SK-N-SH (cell line): ENCODE data around the gene TEX52. TPM values are rescaled to one million over a fixed set of nuclear protein-coding genes. Genes with fewer than 3 reads are reported as not detected.

Source experiments
- CTCF ChIA-PET: fragments of 300-600, 350-600 bp; formaldehyde crosslinking; extraction: SDS; loops from one replicate; lab custom pipeline; 2021; lab: Yijun Ruan, JAX
- POLR2A ChIA-PET: fragments of 350-600 bp; sonication (Branson Sonifier 250); formaldehyde crosslinking; extraction: SDS; loops from one replicate; lab custom pipeline; 2020; ENCODE audit warnings: antibody characterized with exemption, inconsistent platforms; lab: Yijun Ruan, JAX
- DNase-seq: peaks from one replicate; pipeline ENCODE4 v3.0.0; 2012
- H2AFZ ChIP-seq: fragments of 200-600 bp; sonication (generic); 2 replicates; pipeline ENCODE4 v1.8.1; 2016; ENCODE audit warnings: antibody characterized with exemption, mild to moderate bottlenecking, low read depth
- H3F3A ChIP-seq: fragments of 200-600 bp; sonication (generic); replicated peaks from 2 replicates; pipeline ENCODE3; 2016; ENCODE audit warnings: antibody characterized with exemption, mild to moderate bottlenecking; ENCODE audit not compliant: insufficient read depth
- H3K27ac ChIP-seq, 2 experiments: fragments of 200-500 bp in 1 of 2; fragments of 200-600 bp in 1 of 2; sonication (Bioruptor generic) in 1 of 2; sonication (generic), shearing (Covaris generic) in 1 of 2; 2 replicates each; pipeline versions ENCODE4 v1.5.1 to v1.6.1; 2014 to 2016; ENCODE audit warnings: low read depth in 2 of 2, inconsistent platforms in 1 of 2, low read length in 1 of 2, mild to moderate bottlenecking in 1 of 2, mixed read lengths in 1 of 2
- H3K27me3 ChIP-seq: fragments of 200-600 bp; sonication (generic), shearing (Covaris generic); 2 replicates; pipeline ENCODE4 v1.6.1; 2016; ENCODE audit warnings: mixed run types; ENCODE audit not compliant: insufficient read depth
- H3K36me3 ChIP-seq, 2 experiments: fragments of 200-500 bp in 1 of 2; fragments of 200-600 bp in 1 of 2; sonication (Bioruptor generic) in 1 of 2; sonication (generic) in 1 of 2; replicated peaks in 1 of 2; 2 replicates each; pipeline versions ENCODE3 to v1.5.1; 2014 to 2016; ENCODE audit warnings: low read length in 1 of 2, mild to moderate bottlenecking in 1 of 2; ENCODE audit not compliant: insufficient read depth in 2 of 2, control insufficient read depth in 1 of 2
- H3K4me1 ChIP-seq, 2 experiments: fragments of 200-500 bp in 1 of 2; fragments of 200-600 bp in 1 of 2; sonication (Bioruptor generic) in 1 of 2; sonication (generic), shearing (Covaris generic) in 1 of 2; 2 replicates each; pipeline versions ENCODE4 v1.5.1 to v1.6.1; 2014 to 2016; ENCODE audit warnings: low read depth in 1 of 2, low read length in 1 of 2, mixed run types in 1 of 2; ENCODE audit not compliant: insufficient read depth in 2 of 2, control insufficient read depth in 1 of 2
- H3K4me2 ChIP-seq: fragments of 200-600 bp; sonication (generic), shearing (Covaris generic); 2 replicates; pipeline ENCODE4 v1.6.1; 2017; ENCODE audit warnings: mixed run types
- H3K4me3 ChIP-seq, 2 experiments: fragments of 200-500 bp in 1 of 2; fragments of 200-600 bp in 1 of 2; sonication (Bioruptor generic) in 1 of 2; sonication (generic), shearing (Covaris generic) in 1 of 2; 2 replicates each; pipeline versions ENCODE4 v1.5.1 to v1.8.1; 2014 to 2016; ENCODE audit warnings: low read depth in 2 of 2, inconsistent platforms in 1 of 2, low read length in 1 of 2, mild to moderate bottlenecking in 1 of 2, mixed read lengths in 1 of 2, moderate library complexity in 1 of 2
- H3K79me2 ChIP-seq: fragments of 200-600 bp; sonication (generic); 2 replicates; pipeline ENCODE4 v1.8.1; 2017; ENCODE audit warnings: mild to moderate bottlenecking; ENCODE audit not compliant: insufficient read depth
- H3K9ac ChIP-seq: fragments of 200-600 bp; sonication (generic); 2 replicates; pipeline ENCODE4 v1.6.1; 2017; ENCODE audit warnings: mixed run types
- H3K9me2 ChIP-seq: fragments of 200-600 bp; sonication (generic); 2 replicates; pipeline ENCODE4 v1.6.1; 2017; ENCODE audit warnings: mixed run types
- H3K9me3 ChIP-seq: fragments of 200-600 bp; sonication (generic); 2 replicates; pipeline ENCODE4 v1.6.1; 2017; ENCODE audit warnings: mixed run types, mild to moderate bottlenecking, moderate library complexity
- H4K20me1 ChIP-seq: fragments of 200-600 bp; sonication (generic); 2 replicates; pipeline ENCODE4 v1.6.1; 2017; ENCODE audit warnings: mild to moderate bottlenecking, mixed run types; ENCODE audit not compliant: insufficient read depth
- CTCF ChIP-seq: fragments of 200-600 bp; sonication (generic); IDR thresholded peaks from 2 replicates; pipeline ENCODE4 v1.6.1; 2017; ENCODE audit warnings: antibody characterized with exemption, mild to moderate bottlenecking, moderate library complexity
- ELF1 ChIP-seq: IDR thresholded peaks from 2 replicates; pipeline ENCODE4 v1.4.0; 2012
- EP300 ChIP-seq, 2 experiments: IDR thresholded peaks; 2 replicates each; pipeline versions ENCODE4 v1.4.0 to v1.6.1; 2012; ENCODE audit warnings: borderline replicate concordance in 1 of 2, low read depth in 1 of 2, low read length in 1 of 2
- FOSL2 ChIP-seq: IDR thresholded peaks from 2 replicates; pipeline ENCODE4 v1.4.0; 2012; ENCODE audit warnings: low read depth, mild to moderate bottlenecking, moderate library complexity, borderline replicate concordance
- FOXJ3 ChIP-seq: sonication (generic); formaldehyde crosslinking; IDR thresholded peaks from 2 replicates; pipeline ENCODE4 v1.5.1; 2020; ENCODE audit warnings: mild to moderate bottlenecking, missing genetic modification reagents
- FOXM1 ChIP-seq: IDR thresholded peaks from 2 replicates; pipeline ENCODE4 v1.4.0; 2012; ENCODE audit warnings: low read depth, mild to moderate bottlenecking
- GATA2 ChIP-seq: sonication (generic); formaldehyde crosslinking; IDR thresholded peaks from 2 replicates; pipeline ENCODE4 v1.5.0; 2020; ENCODE audit warnings: mild to moderate bottlenecking, missing genetic modification reagents
- IRF3 ChIP-seq: fragments of 150-350 bp; IDR thresholded peaks from 2 replicates; pipeline ENCODE4 v1.6.1; 2016; ENCODE audit warnings: mild to moderate bottlenecking, low read depth, low read length
- MEF2A ChIP-seq: IDR thresholded peaks from 2 replicates; pipeline ENCODE4 v1.4.0; 2012; ENCODE audit warnings: low read depth, borderline replicate concordance
- PBX3 ChIP-seq: IDR thresholded peaks from 2 replicates; pipeline ENCODE4; 2012
- RAD21 ChIP-seq: IDR thresholded peaks from 2 replicates; pipeline ENCODE4 v1.6.1; 2012; ENCODE audit warnings: mild to moderate bottlenecking, low read length
- RCOR1 ChIP-seq: fragments of 150-350 bp; IDR thresholded peaks from 2 replicates; pipeline ENCODE4 v1.6.1; 2017; ENCODE audit warnings: antibody characterized with exemption, low read length
- RFX5 ChIP-seq: IDR thresholded peaks from 2 replicates; pipeline ENCODE4 v1.6.1; 2012; ENCODE audit warnings: mild to moderate bottlenecking, improper control_type of control experiment, low read length
- SIN3A ChIP-seq: IDR thresholded peaks from 2 replicates; pipeline ENCODE4 v1.6.1; 2012; ENCODE audit warnings: low read depth, mild to moderate bottlenecking, low read length, moderate library complexity, borderline replicate concordance
- SMC3 ChIP-seq: IDR thresholded peaks from 2 replicates; pipeline ENCODE4 v1.6.1; 2012; ENCODE audit warnings: low read depth, low read length, improper control_type of control experiment
- TAF1 ChIP-seq: IDR thresholded peaks from 2 replicates; pipeline ENCODE4 v1.6.1; 2012; ENCODE audit warnings: low read depth, mild to moderate bottlenecking, low read length, moderate library complexity, borderline replicate concordance
- TCF12 ChIP-seq: IDR thresholded peaks from 2 replicates; pipeline ENCODE4 v1.4.0; 2012
- USF1 ChIP-seq: IDR thresholded peaks from 2 replicates; pipeline ENCODE4 v1.4.0; 2012; ENCODE audit warnings: low read depth, borderline replicate concordance
- YY1 ChIP-seq: IDR thresholded peaks from 2 replicates; pipeline ENCODE4 v1.4.0; 2012; ENCODE audit warnings: low read depth, mild to moderate bottlenecking
- ZBTB33 ChIP-seq: IDR thresholded peaks from 2 replicates; pipeline ENCODE4 v1.4.0; 2012; ENCODE audit warnings: low read depth, borderline replicate concordance
- WGBS: methylation state at CpG from one replicate; pipeline ENCODE4 v1.1.6; 2017; ENCODE audit warnings: low lambda C conversion rate; 5-methylcytosine and 5-hydroxymethylcytosine counted together
- polyA plus RNA-seq, 3 experiments: library from polyadenylated mRNA; depleted of rRNA; stranded (reverse); fragments of >200 nt; gene quantifications; 2 replicates each; pipeline ENCODE4 v1.2.3, GENCODE V29; 2012

Gene TEX52
- polyA plus RNA-seq, 1 of the 3 experiments (the other 2 are of a cell fraction) = not detected

GRCh38 chr12:2902272-2902880 is 45.5 kb upstream of the TEX52 start:
- peaks cover 0 to under 1% of the 10 kb centered on the region in 2 experiments for H3K36me3 ChIP-seq
- ChIA-PET POLR2A (interaction anchor here (1.1 kb wide), 1 partner anchor 12 kb away, joined by 5 read pairs; the partner anchor contains the start of gene TULP3), CTCF (interaction anchor here (1.3 kb wide), 1 partner anchor 17 kb away, joined by 4 read pairs; no protein-coding TSS in a partner anchor)
- no peak overlapping the region for H2AFZ ChIP-seq
- no peaks in the 10 kb centered on the region for H3K9me3 ChIP-seq
- H3K4me1 ChIP-seq = peaks cover 0 to 6% of the 10 kb centered on the region in 2 experiments; a peak in 2 of 4 replicates
- H3K79me2 ChIP-seq = peaks cover 97% of the 10 kb centered on the region
- WGBS = 35% methylated on average over 4 of the region's 4 CpGs
- TF ChIP-seq FOXJ3 (CRISPR knock-in tag) (peak; percentile 90), TCF12 (peak; percentile 71), GATA2 (CRISPR knock-in tag) (peak; percentile 84), EP300 (IDR thresholded peaks at IDR 0.05; ENCODE audit: borderline replicate concordance in 1 of 2, low read depth in 1 of 2, low read length in 1 of 2) (peak in 1 of 2 experiments; percentile 63; a peak in 1 of 4 replicates), SMC3 (no peak), RCOR1 (peak; percentile 71), PBX3 (peak; percentile 64), SIN3A (no peak)
- H3K4me3 ChIP-seq = no peak overlapping the region
- no peak overlapping the region for H3K9ac ChIP-seq
- H3K4me2 ChIP-seq = no peak overlapping the region
- peaks cover 8% of the 10 kb centered on the region for H3F3A ChIP-seq
- DNase-seq = peak; percentile 68
- peaks cover 47% of the 10 kb centered on the region; the same call in 1 of the 2 replicates for H4K20me1 ChIP-seq
- peak overlapping the region in 1 of 2 experiments; percentile 16; a peak in 1 of 4 replicates for H3K27ac ChIP-seq
- no peaks in the 10 kb centered on the region for H3K27me3 ChIP-seq
- no peaks in the 10 kb centered on the region for H3K9me2 ChIP-seq

GRCh38 chr12:2900642-2901041 is 43.8 kb upstream of the TEX52 start:
- ChIA-PET POLR2A (no interaction called here), CTCF (interaction anchor here (1.0 to 1.2 kb wide), 2 partner anchors 44 to 134 kb away, joined by 3 to 4 read pairs; no protein-coding TSS in a partner anchor)
- peaks cover 8% of the 10 kb centered on the region for H3F3A ChIP-seq
- H3K4me2 ChIP-seq = no peak overlapping the region
- DNase-seq = no peak
- no peak overlapping the region for H2AFZ ChIP-seq
- no peaks in the 10 kb centered on the region for H3K9me3 ChIP-seq
- H3K9ac ChIP-seq = no peak overlapping the region
- TF ChIP-seq USF1 (no peak), FOXM1 (no peak), FOXJ3 (CRISPR knock-in tag) (no peak), FOSL2 (no peak), EP300 (IDR thresholded peaks at IDR 0.05; ENCODE audit: borderline replicate concordance in 1 of 2, low read depth in 1 of 2, low read length in 1 of 2) (no peak), TAF1 (no peak), RFX5 (no peak), ELF1 (no peak), CTCF (no peak), IRF3 (no peak), TCF12 (no peak), YY1 (no peak), ZBTB33 (no peak), RAD21 (no peak), MEF2A (no peak)
- no peaks in the 10 kb centered on the region for H3K27me3 ChIP-seq
- H3K36me3 ChIP-seq = peaks cover 0 to 6% of the 10 kb centered on the region in 2 experiments
- WGBS = 94% methylated on average over 8 of the region's 8 CpGs
- H4K20me1 ChIP-seq = peaks cover 53% of the 10 kb centered on the region; the same call in 1 of the 2 replicates
- H3K27ac ChIP-seq = no peak overlapping the region
- no peaks in the 10 kb centered on the region for H3K9me2 ChIP-seq
- H3K79me2 ChIP-seq = peaks cover 98% of the 10 kb centered on the region
- no peak overlapping the region for H3K4me3 ChIP-seq
- peaks cover 0 to 6% of the 10 kb centered on the region in 2 experiments; a peak in 2 of 4 replicates for H3K4me1 ChIP-seq
